Suprapubic skin (tissue), 4 donors: ENCODE measurements around the gene LLGL2. TPM values are rescaled to one million over a fixed set of nuclear protein-coding genes. Genes with fewer than 3 reads are reported as not detected.

Experiments used
- DNase-seq, 2 donors: peaks; one replicate each; pipeline ENCODE4 v3.0.0-alpha.2; 2019; ENCODE audit warnings: low spot score in 2 of 2
- H3K27ac ChIP-seq: fragments of 200-600 bp; sonication (generic); one replicate; pipeline ENCODE4 v1.5.1; 2019
- H3K27me3 ChIP-seq: fragments of 200-600 bp; sonication (generic); one replicate; pipeline ENCODE4 v1.5.1; 2019
- H3K36me3 ChIP-seq: fragments of 200-600 bp; sonication (generic); one replicate; pipeline ENCODE4 v1.5.1; 2019
- H3K4me1 ChIP-seq: fragments of 200-600 bp; sonication (generic); one replicate; pipeline ENCODE4 v1.5.1; 2019
- H3K4me3 ChIP-seq: fragments of 200-600 bp; sonication (generic); one replicate; pipeline ENCODE4 v1.5.1; 2019; ENCODE audit warnings: mild to moderate bottlenecking
- H3K9me3 ChIP-seq: fragments of 200-600 bp; sonication (generic); one replicate; pipeline ENCODE4 v1.5.1; 2019
- CTCF ChIP-seq, 2 donors: fragments of 200-600 bp in 1 of 2; fragments of 450-650 bp in 1 of 2; sonication (generic) in 1 of 2; IDR thresholded peaks; one replicate each; pipeline ENCODE4 v1.5.1; 2016 to 2019; ENCODE audit warnings: antibody characterized with exemption in 2 of 2, mild to moderate bottlenecking in 1 of 2, moderate library complexity in 1 of 2
- EP300 ChIP-seq: sonication (generic); formaldehyde crosslinking; IDR thresholded peaks from one replicate; pipeline ENCODE4 v1.6.1; 2017; ENCODE audit warnings: antibody characterized with exemption
- POLR2A ChIP-seq, 2 donors: fragments of 450-650 bp; IDR thresholded peaks; one replicate each; pipeline ENCODE4 v1.6.1; 2017; ENCODE audit warnings: antibody characterized with exemption in 2 of 2, mild to moderate bottlenecking in 2 of 2, moderate library complexity in 2 of 2
- POLR2AphosphoS5 ChIP-seq, 3 donors: sonication (generic); formaldehyde crosslinking; IDR thresholded peaks; one replicate each; pipeline ENCODE4 v1.6.1; 2017; ENCODE audit warnings: antibody characterized with exemption in 3 of 3
- WGBS: methylation state at CpG from one replicate; pipeline ENCODE4 v1.1.5; 2018; 5-methylcytosine and 5-hydroxymethylcytosine counted together
- total RNA-seq, 4 donors: library from RNA; depleted of rRNA; stranded (reverse); fragments of >200 nt; gene quantifications; one replicate each; pipeline ENCODE4 v1.1.0, GENCODE V29; 2016

The LLGL2 gene
- total RNA-seq, 4 donors from 2014 or later: 75.3 to 114 (median 78.4) TPM

GRCh38 chr17:75596320-75597087 is 71.0 kb downstream of the LLGL2 start:
- 90% methylated on average over 12 of the region's 17 CpGs for WGBS

GRCh38 chr17:75601057-75601987 is 75.8 kb downstream of the LLGL2 start:
- no peak overlapping the region for H3K27ac ChIP-seq
- DNase-seq: peak in 1 of 2 donors; percentile 68
- H3K27me3 ChIP-seq: no peaks in the 10 kb centered on the region
- 67% methylated on average over 20 of the region's 28 CpGs for WGBS
- H3K4me1 ChIP-seq: peaks cover 31% of the 10 kb centered on the region
- TF ChIP-seq CTCF (IDR thresholded peaks at IDR 0.05) (peak; percentile 48 to 84), POLR2AphosphoS5 (IDR thresholded peaks at IDR 0.05) (no peak), POLR2A (IDR thresholded peaks at IDR 0.05) (no peak)
- H3K9me3 ChIP-seq: no peaks in the 10 kb centered on the region
- no peaks in the 10 kb centered on the region for H3K36me3 ChIP-seq
- H3K4me3 ChIP-seq: no peak overlapping the region

More at GRCh38 chr17:75596320-75597087, 71.0 kb downstream of the LLGL2 start:
- Histone ChIP-seq H3K27me3 (no peaks in the 10 kb centered on the region), H3K27ac (no peak overlapping the region), H3K4me3 (no peak overlapping the region), H3K4me1 (peaks cover 5% of the 10 kb centered on the region), H3K9me3 (no peaks in the 10 kb centered on the region), H3K36me3 (no peaks in the 10 kb centered on the region)
- TF ChIP-seq POLR2A (IDR thresholded peaks at IDR 0.05): no peak
- TF ChIP-seq POLR2AphosphoS5 (IDR thresholded peaks at IDR 0.05): no peak
- TF ChIP-seq CTCF (IDR thresholded peaks at IDR 0.05): no peak
- no peak for TF ChIP-seq EP300
- no peak for DNase-seq

GRCh38 chr17:75602644-75603043 is 77.1 kb downstream of the LLGL2 start:
- 93% methylated on average over 2 of the region's 12 CpGs for WGBS
- H3K27ac ChIP-seq: no peak overlapping the region
- H3K9me3 ChIP-seq: no peaks in the 10 kb centered on the region
- no peaks in the 10 kb centered on the region for H3K36me3 ChIP-seq
- TF ChIP-seq POLR2A (IDR thresholded peaks at IDR 0.05) (no peak), CTCF (IDR thresholded peaks at IDR 0.05) (no peak), POLR2AphosphoS5 (IDR thresholded peaks at IDR 0.05) (no peak), EP300 (no peak)
- H3K4me3 ChIP-seq: no peak overlapping the region
- H3K27me3 ChIP-seq: no peaks in the 10 kb centered on the region
- DNase-seq: no peak
- peaks cover 31% of the 10 kb centered on the region for H3K4me1 ChIP-seq

GRCh38 chr17:75603123-75603522 is 77.6 kb downstream of the LLGL2 start:
- no peak for DNase-seq
- Histone ChIP-seq H3K27me3 (no peaks in the 10 kb centered on the region), H3K36me3 (no peaks in the 10 kb centered on the region), H3K4me1 (peaks cover 31% of the 10 kb centered on the region), H3K27ac (peak overlapping the region; percentile 55), H3K4me3 (no peak overlapping the region), H3K9me3 (no peaks in the 10 kb centered on the region)
- TF ChIP-seq POLR2A (IDR thresholded peaks at IDR 0.05): no peak
- no peak for TF ChIP-seq EP300
- no peak for TF ChIP-seq CTCF (IDR thresholded peaks at IDR 0.05)
- no peak for TF ChIP-seq POLR2AphosphoS5 (IDR thresholded peaks at IDR 0.05)
- 74% methylated on average over 9 of the region's 9 CpGs for WGBS
